Astrocyte of the hippocampus (primary cell): ENCODE results near the gene LRRC46.

Experiments
- DNase-seq: peaks from one replicate; pipeline ENCODE4 v3.0.0; 2011; ENCODE audit warnings: low read depth, low spot score

LRRC46 gene

DNA sequence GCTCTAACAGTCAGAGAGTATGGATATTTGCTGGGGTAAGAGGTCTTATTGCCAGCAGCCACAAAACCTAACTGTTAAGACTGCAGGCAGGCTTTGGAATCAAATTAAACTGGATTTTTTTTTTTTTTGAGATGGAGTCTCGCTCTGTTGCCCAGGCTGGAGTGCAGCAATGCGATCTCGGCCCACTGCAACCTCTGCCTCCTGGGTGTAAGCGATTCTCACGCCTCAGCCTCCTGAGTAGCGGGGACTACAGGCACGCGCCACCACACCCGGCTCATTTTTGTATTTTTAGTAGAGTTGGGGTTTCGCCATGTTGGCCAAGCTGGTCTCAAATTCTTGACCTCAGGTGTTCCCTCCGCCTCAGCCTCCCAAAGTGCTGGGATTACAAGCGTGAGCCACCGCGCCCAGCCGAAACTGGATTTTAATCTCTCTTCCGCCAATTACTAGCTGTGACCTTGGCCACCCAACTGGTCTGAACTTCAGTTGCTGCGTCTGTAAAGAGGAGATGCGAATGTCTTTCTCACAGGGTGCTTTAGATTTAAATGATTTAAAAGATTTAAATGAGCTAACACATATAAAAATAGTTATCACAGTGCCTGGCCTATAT is 971 bp upstream of the LRRC46 start:
- DNase-seq, result no peak

DNA sequence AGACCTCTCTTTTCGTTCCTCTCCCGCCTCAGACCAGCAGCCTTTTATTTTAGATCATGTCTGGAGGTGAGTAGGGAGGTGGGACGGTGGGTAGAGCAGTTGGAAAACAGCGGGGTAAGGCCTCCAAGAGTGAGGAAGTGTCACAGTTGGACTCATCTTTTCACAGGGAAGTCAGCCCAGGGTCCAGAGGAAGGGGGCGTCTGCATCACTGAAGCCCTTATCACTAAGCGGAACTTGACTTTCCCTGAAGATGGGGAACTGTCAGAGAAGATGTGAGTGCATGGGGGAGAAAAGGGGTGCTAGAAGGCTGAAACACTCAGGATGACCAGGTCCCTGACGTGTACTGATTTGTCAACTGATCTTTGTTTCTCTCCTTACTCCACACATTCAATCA is 461 bp downstream of the LRRC46 start:
- DNase-seq, result no peak

DNA sequence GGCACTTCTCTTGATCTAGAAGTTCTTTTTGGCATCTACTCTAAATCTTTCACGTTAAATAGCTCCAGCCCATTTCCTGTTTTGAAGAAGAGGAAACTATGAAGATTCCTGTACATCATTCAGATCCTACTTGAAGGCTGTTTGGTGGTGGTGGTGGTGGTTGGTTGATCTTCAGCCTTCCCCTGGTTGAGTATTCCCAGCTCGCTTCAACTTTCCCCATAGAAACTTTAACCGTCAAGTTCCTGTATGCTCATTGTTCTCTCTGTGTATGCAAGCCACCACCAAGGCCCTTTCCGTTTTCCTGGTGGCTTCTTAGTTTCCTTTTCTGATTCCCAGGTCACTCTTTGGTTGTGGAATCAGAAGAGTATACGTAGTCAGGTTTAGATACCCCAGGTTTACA is 3.3 kb downstream of the LRRC46 start:
- DNase-seq, result no peak

DNA sequence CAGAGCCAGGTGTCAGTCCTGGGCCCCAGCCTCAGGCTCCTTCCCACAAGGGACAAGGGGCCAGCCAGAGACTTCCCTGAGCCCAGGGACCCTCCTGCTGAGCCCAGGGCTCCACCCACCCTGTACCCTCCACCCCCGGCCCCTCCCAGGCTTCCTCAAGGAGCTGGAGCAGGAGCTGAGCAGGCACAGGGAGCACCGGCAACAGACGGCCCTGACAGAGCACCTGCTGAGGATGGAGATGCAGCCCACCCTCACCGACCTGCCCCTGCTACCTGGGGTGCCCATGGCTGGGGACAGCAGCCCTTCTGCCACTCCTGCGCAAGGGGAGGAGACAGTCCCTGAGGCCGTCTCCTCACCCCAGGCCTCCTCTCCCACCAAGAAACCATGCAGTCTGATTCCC is 5.1 kb downstream of the LRRC46 start:
- no peak for DNase-seq

DNA sequence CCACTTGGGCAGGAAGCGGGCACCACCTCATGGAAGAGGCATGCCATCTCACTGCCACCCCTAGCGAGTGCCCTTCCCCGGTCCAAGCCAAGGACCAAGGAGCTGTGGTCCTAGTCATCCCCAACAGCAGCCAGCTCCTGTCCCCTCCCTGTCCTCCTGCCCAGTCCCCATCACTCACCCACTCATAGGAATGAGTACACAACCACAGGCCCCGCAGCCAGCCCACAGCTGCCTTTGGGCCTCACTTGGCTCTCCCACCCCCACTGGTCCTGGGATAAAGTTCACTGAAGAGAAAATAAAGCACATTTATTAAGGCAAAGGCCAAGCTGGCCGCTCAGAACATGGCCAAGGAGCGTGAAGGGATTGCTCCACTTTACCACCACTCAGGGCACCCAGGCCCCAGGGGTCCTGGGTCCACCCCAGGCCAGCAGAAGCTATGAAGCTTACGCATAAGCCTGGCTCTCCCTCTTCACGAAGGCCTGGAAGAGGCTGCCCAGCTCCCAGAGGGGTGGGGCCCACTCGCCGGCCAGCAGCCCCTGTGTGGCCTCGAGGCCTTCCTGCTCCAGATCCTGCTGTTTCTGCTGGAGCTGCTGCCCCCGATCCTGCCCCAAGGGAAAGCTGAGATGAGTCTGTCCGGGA is 6.0 kb downstream of the LRRC46 start:
- DNase-seq, result peak; percentile 81

DNA sequence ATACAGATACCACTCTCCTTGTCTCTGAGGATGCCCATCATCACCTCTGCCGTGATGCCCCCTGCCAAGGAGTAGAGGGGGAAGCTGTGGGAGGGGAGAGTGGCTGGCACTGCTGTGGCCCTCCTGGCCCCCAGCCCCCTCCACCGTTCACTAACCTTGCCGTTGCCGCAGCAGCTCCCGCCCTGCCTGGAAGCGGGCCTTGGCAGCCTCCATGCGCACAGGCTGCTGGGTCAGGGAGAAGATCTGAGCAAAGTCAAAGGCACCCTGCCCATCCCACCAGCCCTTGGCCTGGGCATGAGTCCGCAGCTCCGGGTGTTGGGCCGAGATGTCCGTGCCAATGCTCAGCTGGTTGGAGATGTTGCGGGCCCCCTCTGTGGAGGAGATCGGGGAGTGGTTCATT is 7.2 kb downstream of the LRRC46 start:
- DNase-seq, result no peak

DNA sequence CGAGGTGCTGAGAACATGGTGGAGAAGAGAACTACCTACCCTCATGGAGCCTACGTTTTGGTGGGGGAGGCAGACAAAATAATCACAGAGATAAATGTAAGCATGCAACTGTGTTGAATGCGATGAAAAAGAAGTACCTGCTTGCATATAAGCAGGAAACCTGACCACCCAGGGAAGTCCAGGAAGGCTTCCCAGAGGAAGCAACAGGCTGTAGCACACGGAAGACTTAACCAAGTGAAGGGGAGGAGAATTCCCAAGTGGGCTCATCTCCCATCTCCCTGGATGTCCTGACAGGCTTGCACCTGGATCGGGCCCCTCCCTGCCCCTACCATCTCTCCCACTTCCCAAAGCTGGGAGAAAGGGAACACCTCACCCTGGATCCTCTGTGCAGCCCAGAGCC is 7.6 kb downstream of the LRRC46 start:
- DNase-seq, result no peak

DNA sequence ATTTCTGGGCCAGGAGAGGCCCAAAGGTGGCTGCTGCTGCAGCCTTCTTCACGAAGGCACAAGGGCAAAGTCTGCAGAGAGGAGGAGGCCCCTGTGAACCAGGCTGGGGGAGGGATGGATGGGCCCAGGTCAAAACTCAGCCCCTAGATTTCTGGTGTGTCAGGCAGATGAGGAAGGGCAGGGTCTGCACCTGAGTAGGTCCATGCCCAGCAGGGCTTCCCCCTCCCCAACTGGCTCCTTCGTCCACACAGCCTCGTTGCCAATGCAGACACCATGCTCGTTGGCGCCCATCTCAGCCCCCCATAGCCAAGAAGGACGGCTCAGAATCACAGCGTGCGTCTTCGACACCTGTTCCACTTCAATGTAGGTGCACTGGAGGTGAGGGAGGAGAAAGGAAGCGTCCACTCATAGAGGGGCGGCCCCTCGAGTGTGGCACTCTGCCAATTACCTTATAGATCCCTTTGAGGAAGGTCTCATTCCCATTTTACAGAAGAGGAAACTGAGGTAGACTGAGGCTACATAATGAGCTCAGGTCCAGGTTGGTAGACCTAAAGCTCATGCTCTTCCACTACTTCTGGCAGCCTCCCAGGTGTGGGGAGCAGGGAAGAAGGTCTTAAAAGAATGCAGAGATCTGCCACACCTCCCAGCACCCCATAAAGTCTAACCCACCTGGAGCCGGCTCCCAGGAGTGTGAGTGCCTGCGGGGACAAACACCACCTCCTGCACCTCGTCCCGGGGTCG is 8.7 kb downstream of the LRRC46 start:
- DNase-seq, result no peak

DNA sequence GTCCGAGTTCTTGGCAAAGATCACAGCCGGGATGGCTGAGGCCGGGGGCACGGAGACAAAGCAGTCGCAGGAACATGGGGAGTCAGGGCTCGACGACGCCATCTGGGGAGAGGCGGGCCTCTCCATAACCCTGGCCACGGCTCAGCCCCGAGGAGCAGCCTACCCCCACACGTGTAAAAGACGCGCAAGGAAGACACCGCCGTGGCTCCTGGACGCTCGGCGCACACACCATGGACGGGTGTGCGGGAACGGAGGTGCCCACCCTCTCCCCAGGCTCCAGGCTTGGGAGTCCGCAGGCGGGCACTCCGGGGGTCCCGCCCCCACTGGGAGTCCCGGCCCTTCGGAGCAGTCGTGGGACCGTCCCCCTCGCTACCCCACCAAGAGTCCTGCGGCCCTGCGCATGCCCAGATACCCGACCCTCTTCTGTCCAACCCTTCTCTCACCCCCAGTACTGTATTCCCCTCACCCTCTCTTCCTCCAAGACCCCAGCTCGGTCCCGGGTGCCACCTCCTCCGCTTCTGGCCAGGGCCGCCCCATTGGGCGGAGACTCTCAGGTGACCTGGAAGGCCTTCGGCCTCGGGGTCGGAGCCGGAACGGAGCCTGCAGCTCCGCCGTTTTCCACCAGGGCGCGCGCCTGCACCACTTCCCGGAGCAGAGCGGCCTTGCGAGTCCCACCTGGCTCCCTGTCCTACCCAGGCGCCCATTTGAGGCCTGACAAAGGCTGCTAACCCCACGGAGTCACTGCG is 9.4 kb downstream of the LRRC46 start, which contains the start of gene SCRN2:
Gene SCRN2, minus strand, starts transcription at position 532 of the 746 bp plus-strand sequence. Its CDS starts 430 bp downstream, at position 102.
- peak; percentile 95 for DNase-seq

DNA sequence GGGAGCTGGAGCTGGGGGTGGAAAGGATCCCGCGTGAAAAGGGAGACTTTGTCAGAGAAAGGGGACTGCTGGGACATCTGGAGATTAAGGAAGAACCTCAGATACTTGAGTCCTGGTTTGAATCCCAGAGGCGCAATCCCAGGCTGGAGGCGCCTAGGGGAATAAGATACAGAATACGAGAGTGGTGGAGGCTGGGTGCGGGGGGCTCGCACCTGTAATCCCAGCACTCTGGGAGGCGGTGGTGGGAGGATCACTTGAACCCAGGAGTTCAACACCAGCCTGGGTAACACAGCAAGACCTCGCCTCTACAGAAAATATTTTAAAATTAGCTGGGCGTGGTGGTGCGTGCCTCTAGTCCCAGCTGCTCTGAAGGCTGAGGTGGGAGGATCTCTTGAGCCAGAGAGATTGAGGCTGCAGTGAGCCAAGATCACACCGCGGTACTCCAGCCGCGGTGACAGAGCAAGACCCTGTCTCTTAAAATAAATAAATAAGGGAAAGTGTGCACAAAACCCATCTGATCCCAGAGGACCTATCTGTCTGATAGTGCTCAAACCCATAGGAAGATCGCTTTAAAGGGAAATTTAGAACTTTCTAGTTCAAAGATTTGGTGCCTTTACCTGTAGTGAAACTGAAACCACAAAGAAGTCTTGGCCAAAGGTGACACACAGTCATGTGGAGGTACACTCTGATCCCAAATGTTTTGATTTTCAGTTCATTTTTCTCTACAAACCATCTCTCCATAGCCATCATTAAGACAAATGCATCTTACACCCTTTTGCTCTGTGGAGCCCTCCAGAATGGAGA is 10.2 kb downstream of the LRRC46 start:
- no peak for DNase-seq

DNA sequence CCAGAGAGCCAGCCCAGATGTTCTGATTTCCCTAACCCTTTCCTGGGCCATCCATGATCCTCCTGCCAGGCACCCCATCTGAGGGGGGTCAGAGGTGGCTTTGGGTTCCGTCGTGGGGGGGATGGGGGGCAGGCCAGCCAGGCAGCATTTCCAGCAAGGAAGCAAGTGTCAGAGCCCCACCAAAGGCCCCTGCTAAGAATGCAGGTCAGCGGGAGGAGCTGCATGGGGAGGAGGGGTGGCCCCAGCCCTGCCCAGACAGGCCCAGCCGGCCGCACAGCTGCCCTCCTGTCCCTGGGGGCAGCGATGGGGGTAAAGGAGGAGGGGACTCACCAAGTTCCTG is 11.9 kb downstream of the LRRC46 start:
- DNase-seq, result no peak

DNA sequence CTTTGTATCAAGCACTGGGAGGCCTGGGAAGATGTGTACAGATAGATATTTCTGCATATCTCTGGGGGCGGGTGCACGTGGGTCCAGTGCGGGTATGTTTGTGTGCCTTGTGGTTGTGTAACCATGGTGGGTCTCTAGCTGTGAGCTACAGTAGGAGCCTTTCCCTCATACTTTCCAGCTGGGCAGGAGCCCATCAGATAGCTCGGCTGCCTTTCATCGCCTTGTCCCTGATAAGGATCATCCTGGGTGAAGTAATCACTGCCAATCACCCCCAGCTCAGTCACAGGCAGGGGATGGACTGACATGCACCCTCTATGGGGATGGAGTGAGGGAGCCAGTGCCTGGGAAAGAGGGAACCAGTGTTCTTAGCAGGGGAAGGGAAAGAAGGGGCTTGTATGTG is 12.8 kb downstream of the LRRC46 start:
- peak; percentile 50 for DNase-seq

DNA sequence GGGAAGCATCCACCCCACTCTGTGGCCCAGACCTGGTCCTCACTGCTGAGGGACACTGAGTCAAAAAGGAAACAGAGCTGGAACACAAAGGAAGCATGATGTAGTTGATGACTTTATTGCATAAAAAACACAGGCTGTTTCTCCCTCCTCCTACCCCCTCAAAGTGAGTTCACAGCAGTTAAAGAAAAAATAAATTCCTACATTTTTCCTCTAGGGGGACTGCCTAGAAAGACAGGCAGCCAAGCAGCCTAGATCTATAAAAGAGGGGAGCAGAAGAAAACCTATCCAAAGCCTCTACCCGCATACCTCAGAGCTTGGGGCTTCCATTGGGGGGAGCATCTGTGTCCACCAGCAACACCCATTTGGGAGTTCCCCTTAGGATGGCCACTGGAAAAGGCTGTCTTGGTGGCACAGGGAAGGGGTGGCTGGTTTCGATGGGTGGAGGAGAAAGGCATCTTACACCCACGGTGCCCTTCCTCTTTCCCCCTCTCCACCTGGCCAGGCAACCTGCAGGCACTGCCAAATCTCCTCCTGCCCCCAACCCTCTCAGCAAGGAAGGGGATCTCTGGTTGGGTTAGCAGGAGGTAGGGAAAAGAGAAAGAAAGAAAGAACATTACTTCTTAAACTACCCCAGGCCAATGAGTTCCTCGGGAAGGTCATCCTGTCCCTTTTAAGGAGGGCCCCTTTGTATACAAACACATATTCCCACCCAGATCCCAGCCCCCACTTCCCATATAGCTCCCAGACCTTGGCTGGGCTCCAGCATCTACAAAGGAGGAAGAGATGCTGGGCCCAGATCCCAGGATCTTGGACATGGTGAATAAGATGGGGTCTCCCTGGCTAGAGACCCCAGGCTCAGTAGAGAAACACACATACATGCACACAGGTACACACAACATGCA is 13.6 kb downstream of the LRRC46 start:
- no peak for DNase-seq

DNA sequence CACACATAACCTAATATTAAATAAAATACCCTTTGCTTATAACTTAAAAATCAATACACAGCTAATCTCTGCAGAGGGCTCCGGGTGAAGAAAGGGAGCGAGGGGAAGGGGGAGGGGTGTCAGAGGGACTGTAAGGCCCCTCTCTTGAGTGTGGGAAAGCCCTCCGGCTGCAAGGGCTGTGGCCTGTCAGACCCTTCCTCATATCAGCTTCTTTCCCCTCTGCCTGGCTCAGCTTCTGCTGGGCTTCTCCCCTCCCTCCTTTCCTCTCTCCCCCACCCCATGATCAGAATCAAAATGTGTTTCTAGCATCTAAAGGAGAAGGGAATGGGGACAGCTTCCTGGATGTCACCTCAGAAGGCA is 14.2 kb downstream of the LRRC46 start:
- DNase-seq, result no peak

DNA sequence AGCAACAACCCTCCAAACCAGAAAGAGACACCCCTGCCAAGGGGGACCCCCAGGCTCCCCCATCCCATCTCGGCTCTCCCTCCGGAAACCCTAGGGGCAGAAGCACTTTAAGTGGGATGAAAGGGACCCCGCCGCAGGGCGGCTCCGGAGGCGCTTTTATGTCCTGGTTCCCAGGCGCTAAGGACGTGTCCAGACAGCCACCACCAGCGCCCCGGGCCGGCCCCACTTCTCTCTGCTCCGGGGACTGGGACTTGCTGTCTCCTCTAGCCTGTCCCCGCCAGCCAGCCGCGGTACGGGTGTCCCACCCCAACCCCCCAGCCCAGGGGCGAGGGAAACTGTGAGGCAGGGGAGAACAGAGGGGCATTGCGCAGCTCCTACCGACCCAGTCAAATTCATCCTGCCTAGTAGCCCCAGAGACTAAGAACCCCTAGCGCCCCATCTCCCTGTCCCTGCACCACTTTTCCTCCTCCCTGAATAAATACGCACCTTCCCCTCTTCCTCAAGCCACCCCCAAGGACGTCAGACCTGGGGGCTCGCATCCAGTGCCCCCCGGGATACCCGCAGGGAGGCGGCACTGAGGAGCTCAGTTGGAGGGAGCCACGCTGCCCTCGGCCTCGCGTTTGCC is 15.4 kb downstream of the LRRC46 start:
- DNase-seq, result no peak

DNA sequence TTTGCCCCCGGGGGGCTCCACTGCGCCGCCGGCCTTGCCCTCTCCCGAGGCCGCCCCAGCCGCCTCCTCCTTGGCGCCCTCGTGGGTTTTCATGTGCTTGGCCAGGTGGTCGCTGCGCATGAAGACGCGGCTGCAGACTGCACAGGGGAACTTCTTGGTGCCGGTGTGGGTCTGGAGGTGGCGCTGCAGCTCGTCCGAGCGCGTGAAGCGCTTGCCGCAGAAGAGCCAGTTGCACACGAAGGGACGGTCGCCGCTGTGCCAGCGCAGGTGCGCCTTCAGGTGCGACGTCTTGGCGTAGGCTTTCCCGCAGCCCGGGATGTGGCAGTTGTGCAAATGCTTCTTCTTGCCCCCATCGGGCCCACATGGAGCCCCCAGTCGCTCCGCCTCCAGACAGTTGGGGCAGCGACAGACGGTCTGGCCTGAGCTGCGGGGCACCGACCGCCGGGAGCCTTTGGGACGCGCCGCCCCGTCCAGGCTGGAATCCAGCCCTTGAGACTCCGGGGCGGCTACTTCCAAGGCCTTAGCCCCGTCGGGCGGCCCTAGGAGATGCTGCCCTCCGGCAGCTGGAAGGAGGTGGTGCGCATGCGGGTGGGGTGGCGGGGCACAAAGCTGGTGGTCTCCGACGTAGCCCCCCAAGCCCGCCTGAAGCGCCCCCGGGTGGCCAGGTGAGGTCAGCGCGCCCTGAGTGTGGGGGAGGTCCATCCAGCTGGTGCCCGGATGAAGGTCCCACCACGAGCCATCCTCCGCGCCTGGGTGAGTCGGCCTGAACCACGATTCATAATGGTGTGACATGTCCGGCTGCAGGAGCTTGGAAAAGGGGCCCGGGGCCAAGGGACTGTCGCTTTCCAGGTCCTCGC is 16.1 kb downstream of the LRRC46 start:
- peak; percentile 45 for DNase-seq

DNA sequence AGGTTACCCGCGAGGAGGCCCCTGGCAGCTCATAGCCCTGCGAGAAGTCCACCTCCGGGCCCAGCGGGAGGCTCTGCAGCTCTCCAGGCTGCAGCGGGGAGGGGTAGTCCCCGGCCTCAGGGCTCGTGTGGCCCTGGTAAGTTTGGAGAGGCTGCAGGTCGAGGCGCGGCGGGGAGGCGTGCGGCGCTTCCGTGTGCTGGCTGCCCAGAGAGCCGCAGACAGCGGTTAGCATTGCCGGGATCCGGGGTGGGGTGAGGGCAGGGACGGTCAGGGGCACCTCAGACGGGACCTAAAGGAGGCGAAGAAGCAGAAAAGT is 16.7 kb downstream of the LRRC46 start:
- no peak for DNase-seq

DNA sequence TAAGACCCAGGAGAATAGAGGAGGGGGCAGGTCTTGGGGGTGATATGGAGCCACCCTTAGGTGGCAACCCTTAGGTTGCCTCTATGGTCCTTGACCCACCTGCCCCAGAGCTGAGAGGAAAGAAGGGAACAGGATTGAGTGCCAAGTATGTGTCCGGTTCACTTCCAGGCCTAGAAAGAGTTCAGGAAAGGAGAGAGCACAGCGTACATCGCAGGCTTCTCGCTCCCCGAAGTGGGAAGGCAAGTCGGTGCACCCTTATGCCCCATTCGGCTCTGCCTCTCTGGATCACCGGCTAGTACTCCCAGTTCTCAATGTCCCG is 18.9 kb downstream of the LRRC46 start:
- no peak for DNase-seq
